Stimulated activated CD4-positive, alpha-beta T cell treated with anti-CD3 and anti-CD28 coated beads, TNF-alpha, amount 100 ng/mL, for 24 hours (primary cell): ENCODE results near the gene PANK4.
"Not testable (repeated sequence)": the region's sequence is repeated elsewhere in the genome, so short reads cannot be mapped to it uniquely, and the experiment has no call there.

ENCODE experiments used
- DNase-seq, 3 experiments: peaks; one replicate each; pipeline ENCODE4 v3.0.0-alpha.2; 2020; ENCODE audit warnings: low read depth in 3 of 3

PANK4 gene

GRCh38 chr1:2525920-2526823, at the start of gene PANK4:
PANK4 (minus strand) TSS chr1:2526596; CDS start chr1:2526587, 9 bp downstream.
- peak; percentile 76 to 84 (median 83) for DNase-seq

GRCh38 chr1:2574350-2574749, 48.0 kb upstream of the PANK4 start:
- no peak for DNase-seq

- no peak for DNase-seq
These were observed 47.0 kb upstream of the PANK4 start for GRCh38 chr1:2573250-2573920.

GRCh38 chr1:2571348-2571747, 45.0 kb upstream of the PANK4 start:
- no peak for DNase-seq

- no peak for DNase-seq
These were observed 43.9 kb upstream of the PANK4 start for GRCh38 chr1:2570332-2570731.

GRCh38 chr1:2569703-2570102, 43.3 kb upstream of the PANK4 start:
- DNase-seq: not testable (repeated sequence)

GRCh38 chr1:2569060-2569459, 42.7 kb upstream of the PANK4 start:
- DNase-seq: no peak

GRCh38 chr1:2568187-2568816, 41.9 kb upstream of the PANK4 start:
- DNase-seq: not testable (repeated sequence)

- no peak for DNase-seq
These were observed 40.8 kb upstream of the PANK4 start for GRCh38 chr1:2567083-2567679.

- no peak for DNase-seq
These were observed 40.0 kb upstream of the PANK4 start for GRCh38 chr1:2566101-2567045.

GRCh38 chr1:2564815-2565374, 38.5 kb upstream of the PANK4 start:
- no peak for DNase-seq

GRCh38 chr1:2564006-2564814, 37.8 kb upstream of the PANK4 start:
- DNase-seq: no peak

- no peak for DNase-seq
These were observed 36.8 kb upstream of the PANK4 start for GRCh38 chr1:2563205-2563604.

GRCh38 chr1:2561898-2562895, 35.8 kb upstream of the PANK4 start:
- no peak for DNase-seq

- DNase-seq: no peak
These were observed 35.0 kb upstream of the PANK4 start for GRCh38 chr1:2561446-2561845.

GRCh38 chr1:2560299-2561073, 34.1 kb upstream of the PANK4 start:
- no peak for DNase-seq

- no peak for DNase-seq
These were observed 33.3 kb upstream of the PANK4 start for GRCh38 chr1:2559509-2560298.
